ENCODE data around the gene ASIC2.

ASIC2 gene

GRCh38 chr17:32976605-32977004, 316.5 kb downstream of the ASIC2 start:
- Histone ChIP-seq H3K4me3 (ENCODE audit: low read length in 2 of 2) (no peak overlapping the region), H3K9ac (ENCODE audit: low read depth, low read length, poor library complexity) (no peak overlapping the region), H3K36me3 (replicated peaks in 1 of 2; ENCODE audit: control insufficient read depth in 2 of 2, insufficient read depth in 2 of 2, low read length in 2 of 2) (no peaks in the 10 kb centered on the region), H2AK5ac (ENCODE audit: low read depth, low read length) (no peak overlapping the region), H3K4me1 (ENCODE audit: control insufficient read depth in 2 of 2, insufficient read depth in 1 of 2, low read depth in 1 of 2, low read length in 2 of 2) (no peaks in the 10 kb centered on the region), H2BK120ac (ENCODE audit: low read depth, low read length) (no peak overlapping the region), H4K91ac (ENCODE audit: low read depth, low read length, poor library complexity) (no peak overlapping the region), H3K23ac (ENCODE audit: low read depth, low read length, poor library complexity) (no peak overlapping the region), H3K14ac (ENCODE audit: low read length) (no peak overlapping the region), H2AFZ (ENCODE audit: low read length) (no peak overlapping the region), H2BK5ac (ENCODE audit: low read length) (no peak overlapping the region), H4K8ac (ENCODE audit: low read depth, low read length) (no peak overlapping the region), H3K79me1 (ENCODE audit: low read depth, low read length) (no peaks in the 10 kb centered on the region), H3K4me2 (ENCODE audit: insufficient read depth, low read length, poor library complexity, severe bottlenecking) (no peak overlapping the region), H3K27me3 (ENCODE audit: control insufficient read depth in 3 of 3, insufficient read depth in 3 of 3, low read depth in 1 of 3, low read length in 3 of 3) (peaks cover 0 to 3% (median 0%) of the 10 kb centered on the region in 3 experiments), H3K4ac (ENCODE audit: low read length) (no peak overlapping the region), H3K27ac (replicated peaks; ENCODE audit: low read length) (no peak overlapping the region), H3K9me3 (replicated peaks in 1 of 2; ENCODE audit: control insufficient read depth in 2 of 2, insufficient read depth in 1 of 2, low read depth in 1 of 2, low read length in 2 of 2) (peaks cover 0 to 2% of the 10 kb centered on the region in 2 donors), H2BK12ac (ENCODE audit: low read length) (no peak overlapping the region), H2BK15ac (ENCODE audit: low read length) (no peak overlapping the region), H3K18ac (ENCODE audit: low read length) (no peak overlapping the region)
- DNase-seq (ENCODE audit: low spot score): no peak
- no CpG with 5 or more reads among the region's 1 CpG for WGBS, 2 donors (ENCODE audit: extremely low coverage in 2 of 2, insufficient read length in 2 of 2, insufficient replicate concordance in 1 of 2)

GRCh38 chr17:32976131-32976530, 317.0 kb downstream of the ASIC2 start:
- H3K27me3 ChIP-seq (ENCODE audit: control insufficient read depth in 3 of 3, insufficient read depth in 3 of 3, low read depth in 1 of 3, low read length in 3 of 3): peaks cover 0 to 3% (median 0%) of the 10 kb centered on the region in 3 experiments
- no peak for DNase-seq (ENCODE audit: low spot score)
- H2BK12ac ChIP-seq (ENCODE audit: low read length): no peak overlapping the region
- no peak overlapping the region for H3K9ac ChIP-seq (ENCODE audit: low read depth, low read length, poor library complexity)
- no peak overlapping the region for H2AK5ac ChIP-seq (ENCODE audit: low read depth, low read length)
- no peak overlapping the region for H3K27ac ChIP-seq (replicated peaks; ENCODE audit: low read length)
- no peaks in the 10 kb centered on the region for H3K36me3 ChIP-seq (replicated peaks in 1 of 2; ENCODE audit: control insufficient read depth in 2 of 2, insufficient read depth in 2 of 2, low read length in 2 of 2)
- no peak overlapping the region for H2BK15ac ChIP-seq (ENCODE audit: low read length)
- H3K4ac ChIP-seq (ENCODE audit: low read length): no peak overlapping the region
- no peaks in the 10 kb centered on the region for H3K9me3 ChIP-seq (replicated peaks in 1 of 2; ENCODE audit: control insufficient read depth in 2 of 2, insufficient read depth in 1 of 2, low read depth in 1 of 2, low read length in 2 of 2)
- H3K4me3 ChIP-seq (ENCODE audit: low read length in 2 of 2): no peak overlapping the region
- H3K14ac ChIP-seq (ENCODE audit: low read length): no peak overlapping the region
- no CpG with 5 or more reads among the region's 4 CpGs for WGBS, 2 donors (ENCODE audit: extremely low coverage in 2 of 2, insufficient read length in 2 of 2, insufficient replicate concordance in 1 of 2)
- H3K79me1 ChIP-seq (ENCODE audit: low read depth, low read length): no peaks in the 10 kb centered on the region
- no peaks in the 10 kb centered on the region for H3K4me1 ChIP-seq (ENCODE audit: control insufficient read depth in 2 of 2, insufficient read depth in 1 of 2, low read depth in 1 of 2, low read length in 2 of 2)
- H4K91ac ChIP-seq (ENCODE audit: low read depth, low read length, poor library complexity): no peak overlapping the region
- H3K23ac ChIP-seq (ENCODE audit: low read depth, low read length, poor library complexity): no peak overlapping the region
- no peak overlapping the region for H4K8ac ChIP-seq (ENCODE audit: low read depth, low read length)
- H2AFZ ChIP-seq (ENCODE audit: low read length): no peak overlapping the region
- H2BK120ac ChIP-seq (ENCODE audit: low read depth, low read length): no peak overlapping the region
- H3K4me2 ChIP-seq (ENCODE audit: insufficient read depth, low read length, poor library complexity, severe bottlenecking): no peak overlapping the region
- no peak overlapping the region for H2BK5ac ChIP-seq (ENCODE audit: low read length)
- no peak overlapping the region for H3K18ac ChIP-seq (ENCODE audit: low read length)

GRCh38 chr17:32971171-32971570, 321.9 kb downstream of the ASIC2 start:
- H4K8ac ChIP-seq (ENCODE audit: low read depth, low read length): no peak overlapping the region

GRCh38 chr17:32970281-32970680, 322.8 kb downstream of the ASIC2 start:
- H3K4me3 ChIP-seq (ENCODE audit: low read length in 2 of 2): no peak overlapping the region
- H3K36me3 ChIP-seq (replicated peaks in 1 of 2; ENCODE audit: control insufficient read depth in 2 of 2, insufficient read depth in 2 of 2, low read length in 2 of 2): no peaks in the 10 kb centered on the region
- no peak overlapping the region for H2BK15ac ChIP-seq (ENCODE audit: low read length)
- H4K8ac ChIP-seq (ENCODE audit: low read depth, low read length): no peak overlapping the region
- peaks cover 0 to 3% (median 0%) of the 10 kb centered on the region in 3 experiments for H3K27me3 ChIP-seq (ENCODE audit: control insufficient read depth in 3 of 3, insufficient read depth in 3 of 3, low read depth in 1 of 3, low read length in 3 of 3)
- no peak overlapping the region for H3K4ac ChIP-seq (ENCODE audit: low read length)
- no peak overlapping the region for H2AK5ac ChIP-seq (ENCODE audit: low read depth, low read length)
- H3K23ac ChIP-seq (ENCODE audit: low read depth, low read length, poor library complexity): no peak overlapping the region
- whole genome bisulfite sequencing, 2 donors (ENCODE audit: extremely low coverage in 2 of 2, insufficient read length in 2 of 2, insufficient replicate concordance in 1 of 2): no CpG with 5 or more reads among the region's 3 CpGs
- no peak overlapping the region for H3K9ac ChIP-seq (ENCODE audit: low read depth, low read length, poor library complexity)
- no peak overlapping the region for H2BK5ac ChIP-seq (ENCODE audit: low read length)
- no peak overlapping the region for H2AFZ ChIP-seq (ENCODE audit: low read length)
- no peak overlapping the region for H2BK12ac ChIP-seq (ENCODE audit: low read length)
- no peak for DNase-seq (ENCODE audit: low spot score)
- H3K18ac ChIP-seq (ENCODE audit: low read length): no peak overlapping the region
- no peak overlapping the region for H3K4me2 ChIP-seq (ENCODE audit: insufficient read depth, low read length, poor library complexity, severe bottlenecking)
- no peak overlapping the region for H2BK120ac ChIP-seq (ENCODE audit: low read depth, low read length)
- no peak overlapping the region for H3K27ac ChIP-seq (replicated peaks; ENCODE audit: low read length)
- no peaks in the 10 kb centered on the region for H3K4me1 ChIP-seq (ENCODE audit: control insufficient read depth in 2 of 2, insufficient read depth in 1 of 2, low read depth in 1 of 2, low read length in 2 of 2)
- H4K91ac ChIP-seq (ENCODE audit: low read depth, low read length, poor library complexity): no peak overlapping the region
- no peaks in the 10 kb centered on the region for H3K9me3 ChIP-seq (replicated peaks in 1 of 2; ENCODE audit: control insufficient read depth in 2 of 2, insufficient read depth in 1 of 2, low read depth in 1 of 2, low read length in 2 of 2)
- no peaks in the 10 kb centered on the region for H3K79me1 ChIP-seq (ENCODE audit: low read depth, low read length)
- no peak overlapping the region for H3K14ac ChIP-seq (ENCODE audit: low read length)

More at GRCh38 chr17:32971171-32971570, 321.9 kb downstream of the ASIC2 start:
- Histone ChIP-seq H3K9me3 (replicated peaks in 1 of 2; ENCODE audit: control insufficient read depth in 2 of 2, insufficient read depth in 1 of 2, low read depth in 1 of 2, low read length in 2 of 2) (no peaks in the 10 kb centered on the region), H2BK5ac (ENCODE audit: low read length) (no peak overlapping the region), H3K4ac (ENCODE audit: low read length) (no peak overlapping the region), H3K27me3 (ENCODE audit: control insufficient read depth in 3 of 3, insufficient read depth in 3 of 3, low read depth in 1 of 3, low read length in 3 of 3) (peaks cover 0 to 3% (median 0%) of the 10 kb centered on the region in 3 experiments), H2AK5ac (ENCODE audit: low read depth, low read length) (no peak overlapping the region), H3K23ac (ENCODE audit: low read depth, low read length, poor library complexity) (no peak overlapping the region), H2AFZ (ENCODE audit: low read length) (no peak overlapping the region), H2BK12ac (ENCODE audit: low read length) (no peak overlapping the region), H3K4me2 (ENCODE audit: insufficient read depth, low read length, poor library complexity, severe bottlenecking) (no peak overlapping the region), H3K27ac (replicated peaks; ENCODE audit: low read length) (no peak overlapping the region), H3K4me1 (ENCODE audit: control insufficient read depth in 2 of 2, insufficient read depth in 1 of 2, low read depth in 1 of 2, low read length in 2 of 2) (no peaks in the 10 kb centered on the region), H2BK15ac (ENCODE audit: low read length) (no peak overlapping the region), H3K79me1 (ENCODE audit: low read depth, low read length) (no peaks in the 10 kb centered on the region), H3K36me3 (replicated peaks in 1 of 2; ENCODE audit: control insufficient read depth in 2 of 2, insufficient read depth in 2 of 2, low read length in 2 of 2) (no peaks in the 10 kb centered on the region), H3K4me3 (ENCODE audit: low read length in 2 of 2) (no peak overlapping the region), H4K91ac (ENCODE audit: low read depth, low read length, poor library complexity) (no peak overlapping the region), H2BK120ac (ENCODE audit: low read depth, low read length) (no peak overlapping the region), H3K18ac (ENCODE audit: low read length) (no peak overlapping the region), H3K14ac (ENCODE audit: low read length) (no peak overlapping the region), H3K9ac (ENCODE audit: low read depth, low read length, poor library complexity) (no peak overlapping the region)
- no peak for DNase-seq (ENCODE audit: low spot score)
- no CpG with 5 or more reads among the region's 1 CpG for WGBS, 2 donors (ENCODE audit: extremely low coverage in 2 of 2, insufficient read length in 2 of 2, insufficient replicate concordance in 1 of 2)

Data from neuronal stem cell (in vitro differentiated cells).